UCSD-AML1 (cell line): Measurements from ENCODE around the gene UGT1A8.
"Not testable (repeated sequence)": the region's sequence is repeated elsewhere in the genome, so short reads cannot be mapped to it uniquely, and the experiment has no call there.

Experiments used
- DNase-seq: peaks from one replicate; lab custom pipeline; 2025; ENCODE audit not compliant: unreplicated experiment; lab: John Stamatoyannopoulos, UW

The UGT1A8 gene

GRCh38 chr2:233684640-233685039 lies 67.2 kb downstream of the UGT1A8 start:
- DNase-seq, result no peak

- no peak for DNase-seq
Observed at GRCh38 chr2:233686928-233687327, 69.5 kb downstream of the UGT1A8 start.

GRCh38 chr2:233688341-233688740 lies 70.9 kb downstream of the UGT1A8 start:
- DNase-seq, result no peak

GRCh38 chr2:233689031-233689430 lies 71.6 kb downstream of the UGT1A8 start:
- no peak for DNase-seq

GRCh38 chr2:233689501-233689900 lies 72.1 kb downstream of the UGT1A8 start:
- DNase-seq, result no peak

- DNase-seq, result no peak
Observed at GRCh38 chr2:233690444-233690843, 73.0 kb downstream of the UGT1A8 start.

- no peak for DNase-seq
Observed at GRCh38 chr2:233691443-233692433, 74.3 kb downstream of the UGT1A8 start.

- DNase-seq, result no peak
Observed at GRCh38 chr2:233692648-233693047, 75.2 kb downstream of the UGT1A8 start, which contains the start of gene UGT1A6. Gene UGT1A6, plus strand, starts transcription at chr2:233692890. Its CDS starts 115 bp downstream, at chr2:233693005.

GRCh38 chr2:233693963-233694362 lies 76.5 kb downstream of the UGT1A8 start:
- DNase-seq, result no peak

GRCh38 chr2:233698740-233699139 lies 81.3 kb downstream of the UGT1A8 start:
- no peak for DNase-seq

GRCh38 chr2:233699424-233700027 lies 82.1 kb downstream of the UGT1A8 start:
- no peak for DNase-seq

- no peak for DNase-seq
Observed at GRCh38 chr2:233700028-233700635, 82.7 kb downstream of the UGT1A8 start.

GRCh38 chr2:233700842-233701241 lies 83.4 kb downstream of the UGT1A8 start:
- DNase-seq, result not testable (repeated sequence)

- DNase-seq, result no peak
Observed at GRCh38 chr2:233702238-233702637, 84.8 kb downstream of the UGT1A8 start.

GRCh38 chr2:233705911-233706506 lies 88.6 kb downstream of the UGT1A8 start:
- no peak for DNase-seq

- no peak for DNase-seq
Observed at GRCh38 chr2:233706720-233707119, 89.3 kb downstream of the UGT1A8 start.

- no peak for DNase-seq
Observed at GRCh38 chr2:233707940-233708644, 90.7 kb downstream of the UGT1A8 start.

GRCh38 chr2:233708942-233709341 lies 91.5 kb downstream of the UGT1A8 start:
- DNase-seq, result no peak

GRCh38 chr2:233711312-233712008 lies 94.0 kb downstream of the UGT1A8 start:
- DNase-seq, result peak; percentile 70
